Measurements from ENCODE around the gene ATP6V1E1.
"Not testable (repeated sequence)": the region's sequence is repeated elsewhere in the genome, so short reads cannot be mapped to it uniquely, and the experiment has no call there.

The ATP6V1E1 gene

DNA sequence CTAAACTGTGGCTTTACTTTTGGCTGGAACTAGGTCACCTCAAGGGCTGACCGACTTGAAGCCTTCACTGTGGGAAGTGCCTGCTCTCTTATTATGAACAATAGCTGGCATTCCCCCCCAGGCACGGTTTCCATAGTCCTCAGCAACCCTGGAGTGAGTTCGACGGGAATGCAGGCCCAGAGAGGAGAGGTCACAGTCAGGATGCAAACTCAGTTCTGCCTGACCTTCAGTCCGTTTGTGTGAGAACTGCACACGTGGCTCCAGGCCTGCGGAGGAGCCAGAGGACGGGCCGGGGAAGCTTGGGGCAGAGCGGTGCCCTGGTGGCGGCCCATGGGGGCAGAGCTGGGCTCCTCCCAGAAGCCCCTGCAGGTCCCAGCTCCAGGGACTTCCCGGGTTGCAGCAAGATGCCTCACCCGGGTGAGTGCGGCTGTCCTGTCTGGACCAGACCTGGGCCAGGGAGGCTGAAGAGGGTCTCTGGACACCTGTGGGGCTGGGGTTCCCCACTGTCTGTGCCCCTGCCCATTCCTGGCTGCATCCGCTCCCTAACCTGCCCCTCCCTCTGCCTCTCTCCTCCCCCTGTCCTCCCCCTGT is 48.0 kb downstream of the ATP6V1E1 start:
- Histone ChIP-seq H3K27ac (ENCODE audit: low read depth, low read length) (no peak overlapping the region), H3K9me3 (ENCODE audit: low read length) (no peaks in the 10 kb centered on the region), H3K4me3 (ENCODE audit: low read depth in 1 of 2, low read length in 2 of 2) (no peak overlapping the region), H3K4me1 (ENCODE audit: insufficient read depth, low read length) (no peaks in the 10 kb centered on the region), H3K36me3 (ENCODE audit: insufficient read depth, low read length) (no peaks in the 10 kb centered on the region), H3K27me3 (ENCODE audit: control insufficient read depth in 1 of 2, insufficient read depth in 2 of 2, low read length in 2 of 2) (no peaks in the 10 kb centered on the region), H3K9ac (ENCODE audit: low read length) (no peak overlapping the region)

DNA sequence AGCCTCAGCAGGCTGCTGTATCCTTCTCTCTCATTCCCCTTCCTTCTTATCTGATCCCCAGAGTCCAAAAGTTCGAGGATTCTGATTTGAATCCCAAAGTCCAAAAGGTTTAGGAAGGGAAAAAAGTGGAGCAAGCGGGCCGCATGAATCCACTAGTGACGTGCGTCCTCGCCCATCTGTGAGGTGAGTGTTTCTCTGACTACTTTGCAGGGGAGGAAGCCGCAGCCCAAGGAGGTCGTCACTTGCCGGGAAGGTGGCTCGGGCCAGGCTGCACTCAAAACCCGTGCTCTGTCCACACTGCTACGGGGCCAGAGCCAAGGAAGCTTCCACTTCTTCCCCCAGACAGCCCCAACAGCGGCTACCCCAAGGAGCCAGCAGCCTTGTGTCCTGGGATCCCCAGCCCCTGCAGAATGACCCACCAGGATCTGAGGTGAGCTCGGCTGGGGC is 49.0 kb downstream of the ATP6V1E1 start:
- H3K27me3 ChIP-seq (ENCODE audit: control insufficient read depth in 1 of 2, insufficient read depth in 2 of 2, low read length in 2 of 2) = no peaks in the 10 kb centered on the region
- H3K27ac ChIP-seq (ENCODE audit: low read depth, low read length) = no peak overlapping the region
- no peaks in the 10 kb centered on the region for H3K9me3 ChIP-seq (ENCODE audit: low read length)
- no peaks in the 10 kb centered on the region for H3K4me1 ChIP-seq (ENCODE audit: insufficient read depth, low read length)
- no peaks in the 10 kb centered on the region for H3K36me3 ChIP-seq (ENCODE audit: insufficient read depth, low read length)
- H3K4me3 ChIP-seq (ENCODE audit: low read depth in 1 of 2, low read length in 2 of 2) = no peak overlapping the region
- no peak overlapping the region for H3K9ac ChIP-seq (ENCODE audit: low read length)

DNA sequence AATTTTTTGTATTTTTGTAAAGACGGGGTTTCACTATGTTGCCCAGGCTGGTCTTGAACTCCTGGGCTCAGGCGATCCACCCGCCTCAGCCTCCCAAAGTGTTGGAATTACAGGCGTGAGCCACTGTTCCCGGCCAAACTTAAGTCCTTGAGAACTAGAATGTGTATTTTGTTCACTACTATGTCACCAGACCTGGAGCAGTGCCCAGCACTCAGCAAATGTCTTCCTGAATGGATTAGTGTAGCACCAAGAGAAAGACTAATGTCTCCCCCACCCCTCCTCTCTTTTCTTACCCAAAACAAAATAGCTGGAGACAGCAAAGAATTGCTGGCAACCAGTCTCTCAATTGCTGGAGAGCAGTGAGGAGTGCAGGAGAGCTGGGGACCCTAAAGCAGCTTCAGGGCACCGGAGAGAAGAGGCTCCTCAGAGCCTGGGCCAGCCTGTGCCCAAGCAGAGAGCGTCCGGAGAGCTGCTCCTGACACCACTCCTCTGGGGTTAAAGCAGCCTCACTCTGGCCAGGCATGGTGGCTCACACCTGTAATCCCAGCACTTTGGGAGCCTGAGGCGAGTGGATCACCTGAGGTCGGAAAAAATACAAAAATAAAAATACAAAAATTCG is 50.3 kb downstream of the ATP6V1E1 start:
- Histone ChIP-seq H3K9me3 (ENCODE audit: low read length) (no peaks in the 10 kb centered on the region), H3K4me3 (ENCODE audit: low read depth in 1 of 2, low read length in 2 of 2) (no peak overlapping the region), H3K27ac (ENCODE audit: low read depth, low read length) (no peak overlapping the region), H3K4me1 (ENCODE audit: insufficient read depth, low read length) (no peaks in the 10 kb centered on the region), H3K36me3 (ENCODE audit: insufficient read depth, low read length) (no peaks in the 10 kb centered on the region), H3K27me3 (ENCODE audit: control insufficient read depth in 1 of 2, insufficient read depth in 2 of 2, low read length in 2 of 2) (no peaks in the 10 kb centered on the region), H3K9ac (ENCODE audit: low read length) (no peak overlapping the region)

DNA sequence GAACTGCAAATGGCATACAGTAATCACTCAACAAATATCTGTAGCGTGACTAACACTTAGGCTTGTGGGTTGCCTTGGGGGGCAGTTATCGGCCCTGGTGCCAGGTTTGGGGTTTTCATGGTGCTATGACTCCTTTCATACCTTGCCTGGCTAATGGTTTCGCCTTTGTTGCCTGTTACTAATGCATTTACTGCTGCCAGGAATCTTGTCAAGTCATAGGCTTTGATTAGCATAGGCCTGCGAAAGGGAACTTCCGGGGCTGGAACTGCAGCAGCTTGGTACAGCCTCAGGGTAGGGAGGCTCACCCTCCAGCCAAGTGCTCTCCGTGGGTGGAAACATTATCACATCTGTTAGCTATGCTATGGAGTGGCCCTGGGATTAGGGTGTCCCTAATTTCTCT is 52.1 kb downstream of the ATP6V1E1 start:
- no peaks in the 10 kb centered on the region for H3K27me3 ChIP-seq (ENCODE audit: control insufficient read depth in 1 of 2, insufficient read depth in 2 of 2, low read length in 2 of 2)
- H3K4me3 ChIP-seq (ENCODE audit: low read depth in 1 of 2, low read length in 2 of 2) = no peak overlapping the region
- no peak overlapping the region for H3K9ac ChIP-seq (ENCODE audit: low read length)
- no peak overlapping the region for H3K27ac ChIP-seq (ENCODE audit: low read depth, low read length)
- H3K4me1 ChIP-seq (ENCODE audit: insufficient read depth, low read length) = peaks cover 4% of the 10 kb centered on the region
- no peaks in the 10 kb centered on the region for H3K36me3 ChIP-seq (ENCODE audit: insufficient read depth, low read length)
- H3K9me3 ChIP-seq (ENCODE audit: low read length) = no peaks in the 10 kb centered on the region

DNA sequence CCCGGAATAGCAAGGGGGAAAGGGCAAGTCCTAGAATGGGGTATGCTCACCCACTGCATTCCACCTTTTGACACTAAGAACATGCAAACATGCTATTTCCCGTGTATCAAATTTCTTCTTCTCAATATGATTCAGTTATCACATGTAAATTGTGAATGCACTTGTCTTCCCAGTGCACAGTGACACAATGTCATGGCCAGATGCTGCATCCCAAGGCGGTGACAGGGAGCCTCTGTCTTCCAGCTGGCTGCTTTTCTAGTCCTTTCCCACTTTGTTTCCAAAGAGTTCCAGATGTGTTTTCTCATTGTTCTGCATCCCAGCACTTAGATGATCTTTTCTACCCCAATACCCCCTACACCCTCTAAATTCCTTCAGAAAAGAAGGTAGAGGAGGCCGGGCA is 52.9 kb downstream of the ATP6V1E1 start:
- peaks cover 7% of the 10 kb centered on the region for H3K4me1 ChIP-seq (ENCODE audit: insufficient read depth, low read length)
- H3K27ac ChIP-seq (ENCODE audit: low read depth, low read length) = no peak overlapping the region
- H3K4me3 ChIP-seq (ENCODE audit: low read depth in 1 of 2, low read length in 2 of 2) = no peak overlapping the region
- H3K9me3 ChIP-seq (ENCODE audit: low read length) = no peaks in the 10 kb centered on the region
- no peak overlapping the region for H3K9ac ChIP-seq (ENCODE audit: low read length)
- H3K27me3 ChIP-seq (ENCODE audit: control insufficient read depth in 1 of 2, insufficient read depth in 2 of 2, low read length in 2 of 2) = no peaks in the 10 kb centered on the region
- no peaks in the 10 kb centered on the region for H3K36me3 ChIP-seq (ENCODE audit: insufficient read depth, low read length)

DNA sequence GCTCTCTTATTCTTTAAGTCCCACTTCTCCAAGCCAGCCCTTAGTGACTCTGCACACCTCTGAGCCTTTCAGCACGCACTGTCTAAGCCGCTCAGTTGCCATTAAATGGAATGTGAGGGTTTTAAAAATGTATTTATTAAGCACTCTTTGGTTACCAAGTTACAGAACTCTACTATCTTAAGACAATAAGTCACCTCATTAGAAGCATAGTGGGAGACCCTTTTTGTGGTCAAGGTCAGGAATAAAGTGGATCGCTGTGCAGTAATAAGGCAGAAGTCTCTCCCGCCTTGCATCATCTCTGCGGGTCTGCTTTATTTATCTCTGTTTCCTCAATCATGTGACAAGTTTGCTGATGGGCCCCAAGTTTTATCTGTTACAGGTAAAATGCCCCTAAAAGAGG is 53.4 kb downstream of the ATP6V1E1 start:
- Histone ChIP-seq H3K9ac (ENCODE audit: low read length) (no peak overlapping the region), H3K27me3 (ENCODE audit: control insufficient read depth in 1 of 2, insufficient read depth in 2 of 2, low read length in 2 of 2) (no peaks in the 10 kb centered on the region), H3K36me3 (ENCODE audit: insufficient read depth, low read length) (no peaks in the 10 kb centered on the region), H3K27ac (ENCODE audit: low read depth, low read length) (no peak overlapping the region), H3K4me1 (ENCODE audit: insufficient read depth, low read length) (peaks cover 11% of the 10 kb centered on the region), H3K9me3 (ENCODE audit: low read length) (no peaks in the 10 kb centered on the region), H3K4me3 (ENCODE audit: low read depth in 1 of 2, low read length in 2 of 2) (no peak overlapping the region)

DNA sequence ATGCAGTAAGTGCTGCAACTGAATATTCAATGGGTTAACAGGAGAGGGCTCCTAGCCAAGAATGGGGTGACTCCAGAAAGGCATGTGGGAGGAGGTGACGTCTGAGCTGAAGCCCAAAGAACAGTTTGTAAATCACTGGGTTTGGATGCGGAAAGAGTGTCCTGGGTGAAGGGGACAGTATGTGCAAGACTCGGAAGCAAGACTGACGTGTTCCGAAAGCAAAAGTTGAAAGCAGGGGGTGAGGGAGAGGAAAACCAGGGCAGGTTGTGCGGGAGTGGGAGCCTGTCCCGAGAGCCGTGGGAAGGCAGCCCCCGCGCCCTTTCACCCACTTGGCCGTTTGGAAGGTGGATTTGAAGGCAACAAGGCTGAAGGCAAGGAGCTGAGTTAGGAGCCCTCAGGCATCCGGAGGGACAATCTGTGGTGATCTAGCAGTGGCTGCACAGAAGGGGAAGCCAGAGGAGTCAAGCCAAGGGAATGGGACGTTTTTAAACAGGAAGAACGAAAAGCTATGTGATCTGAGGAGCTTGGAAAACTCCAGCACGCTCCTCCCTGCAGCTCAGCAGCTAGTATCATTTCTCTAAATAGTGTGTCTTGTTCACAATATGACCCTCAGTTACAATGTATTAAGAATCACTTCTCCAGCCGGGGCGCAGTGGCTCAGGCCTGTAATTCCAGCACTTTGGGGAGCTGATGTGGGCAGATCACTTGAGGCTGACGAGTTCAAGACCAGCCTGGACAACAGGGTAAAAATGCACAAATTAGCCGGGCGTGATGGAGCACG is 57.5 kb downstream of the ATP6V1E1 start:
- H3K36me3 ChIP-seq (ENCODE audit: insufficient read depth, low read length) = no peaks in the 10 kb centered on the region
- no peaks in the 10 kb centered on the region for H3K9me3 ChIP-seq (ENCODE audit: low read length)
- H3K4me1 ChIP-seq (ENCODE audit: insufficient read depth, low read length) = peaks cover 20% of the 10 kb centered on the region
- no peaks in the 10 kb centered on the region for H3K27me3 ChIP-seq (ENCODE audit: control insufficient read depth in 1 of 2, insufficient read depth in 2 of 2, low read length in 2 of 2)
- peak overlapping the region in 1 of 2 donors; percentile 48 for H3K4me3 ChIP-seq (ENCODE audit: low read depth in 1 of 2, low read length in 2 of 2)
- H3K9ac ChIP-seq (ENCODE audit: low read length) = peak overlapping the region; percentile 5
- peak overlapping the region; percentile 66 for H3K27ac ChIP-seq (ENCODE audit: low read depth, low read length)

DNA sequence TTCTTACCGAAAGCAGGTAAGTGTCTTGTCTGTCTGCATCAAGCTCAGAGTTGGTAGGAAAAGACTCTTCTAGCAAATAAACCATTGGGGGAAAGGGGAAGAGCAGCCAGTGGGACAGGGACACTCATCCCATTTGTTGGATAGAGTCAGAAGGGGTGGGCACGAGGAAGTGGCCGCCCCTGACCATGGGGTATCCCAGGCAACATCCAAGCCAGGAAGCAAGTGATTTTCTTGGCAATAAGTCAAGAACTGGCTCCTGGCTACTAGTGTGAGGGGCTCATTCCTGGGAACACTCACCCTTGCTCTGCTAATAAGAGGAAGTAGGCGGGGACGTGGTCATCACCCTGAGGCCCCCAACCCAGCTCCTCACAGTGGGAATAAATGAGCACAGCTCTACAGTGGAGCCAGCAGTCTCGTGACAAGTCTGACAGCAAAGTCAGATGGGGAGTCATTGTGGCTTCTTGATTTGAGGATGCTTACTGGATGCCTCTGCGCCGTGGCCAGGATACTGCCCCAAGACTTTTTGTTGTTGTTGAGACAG is 58.5 kb downstream of the ATP6V1E1 start:
- no peak overlapping the region for H3K9ac ChIP-seq (ENCODE audit: low read length)
- no peaks in the 10 kb centered on the region for H3K27me3 ChIP-seq (ENCODE audit: control insufficient read depth in 1 of 2, insufficient read depth in 2 of 2, low read length in 2 of 2)
- H3K36me3 ChIP-seq (ENCODE audit: insufficient read depth, low read length) = no peaks in the 10 kb centered on the region
- no peak overlapping the region for H3K4me3 ChIP-seq (ENCODE audit: low read depth in 1 of 2, low read length in 2 of 2)
- peak overlapping the region; percentile 50 for H3K27ac ChIP-seq (ENCODE audit: low read depth, low read length)
- H3K9me3 ChIP-seq (ENCODE audit: low read length) = no peaks in the 10 kb centered on the region
- H3K4me1 ChIP-seq (ENCODE audit: insufficient read depth, low read length) = peaks cover 20% of the 10 kb centered on the region

DNA sequence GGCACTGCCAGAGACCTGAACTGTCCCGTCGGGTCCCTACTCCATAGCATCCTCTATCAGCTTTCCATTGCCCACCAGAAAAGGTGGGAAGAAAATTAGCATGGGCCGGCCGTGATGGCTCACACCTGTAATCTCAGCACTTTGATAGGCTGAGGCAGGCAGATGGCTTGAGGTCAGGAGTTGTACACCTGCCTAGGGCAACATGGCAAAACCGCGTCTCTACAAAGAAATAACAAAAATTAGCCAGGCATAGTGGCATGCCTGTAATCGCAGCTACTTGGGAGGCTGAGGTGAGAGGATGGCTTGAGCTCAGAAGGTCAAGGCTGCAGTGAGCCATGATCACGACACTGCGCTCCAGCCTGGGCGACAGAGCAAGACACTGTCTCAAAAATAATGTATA is 61.8 kb downstream of the ATP6V1E1 start:
- Histone ChIP-seq H3K4me1 (ENCODE audit: insufficient read depth, low read length) (peaks cover 27% of the 10 kb centered on the region), H3K9ac (ENCODE audit: low read length) (no peak overlapping the region), H3K27me3 (ENCODE audit: control insufficient read depth in 1 of 2, insufficient read depth in 2 of 2, low read length in 2 of 2) (no peaks in the 10 kb centered on the region), H3K9me3 (ENCODE audit: low read length) (no peaks in the 10 kb centered on the region), H3K27ac (ENCODE audit: low read depth, low read length) (no peak overlapping the region), H3K36me3 (ENCODE audit: insufficient read depth, low read length) (no peaks in the 10 kb centered on the region), H3K4me3 (ENCODE audit: low read depth in 1 of 2, low read length in 2 of 2) (no peak overlapping the region)

DNA sequence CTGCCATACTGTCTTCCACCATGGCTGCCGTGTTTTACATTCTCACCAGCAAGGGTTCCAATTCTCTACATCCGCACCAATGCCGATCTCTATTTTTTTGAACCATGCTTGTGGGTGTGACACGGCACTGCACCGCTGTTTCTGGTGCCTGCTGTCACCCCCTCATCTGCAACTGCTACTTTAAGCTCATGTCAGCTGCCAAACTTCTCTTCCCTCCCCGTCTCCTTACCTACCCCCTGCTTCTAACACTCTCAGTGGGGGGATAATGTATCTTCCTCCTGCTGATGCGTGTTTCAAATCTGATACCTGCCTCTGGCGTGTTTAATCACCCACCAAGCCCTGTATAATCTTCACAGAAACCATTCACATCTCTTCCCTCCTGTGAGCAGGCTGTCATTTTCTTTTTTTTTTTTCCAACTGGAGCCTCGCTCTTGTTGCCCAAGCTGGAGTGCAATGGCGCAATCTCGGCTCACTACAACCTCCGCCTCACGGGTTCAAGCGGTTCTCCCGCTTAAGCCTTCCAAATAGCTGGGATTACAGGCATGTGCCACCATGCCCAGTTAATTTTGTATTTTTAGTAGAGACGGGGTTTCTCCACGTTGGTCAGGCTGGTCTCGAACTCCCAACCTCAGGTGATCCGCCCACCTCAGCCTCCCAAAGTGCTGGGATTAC is 62.4 kb downstream of the ATP6V1E1 start:
- not testable (repeated sequence) for H3K36me3 ChIP-seq (ENCODE audit: insufficient read depth, low read length); H3K9me3 ChIP-seq (ENCODE audit: low read length); H3K4me3 ChIP-seq (ENCODE audit: low read depth in 1 of 2, low read length in 2 of 2); H3K27ac ChIP-seq (ENCODE audit: low read depth, low read length); H3K9ac ChIP-seq (ENCODE audit: low read length); H3K27me3 ChIP-seq (ENCODE audit: control insufficient read depth in 1 of 2, insufficient read depth in 2 of 2, low read length in 2 of 2)
- peaks cover 21% of the 10 kb centered on the region for H3K4me1 ChIP-seq (ENCODE audit: insufficient read depth, low read length)

DNA sequence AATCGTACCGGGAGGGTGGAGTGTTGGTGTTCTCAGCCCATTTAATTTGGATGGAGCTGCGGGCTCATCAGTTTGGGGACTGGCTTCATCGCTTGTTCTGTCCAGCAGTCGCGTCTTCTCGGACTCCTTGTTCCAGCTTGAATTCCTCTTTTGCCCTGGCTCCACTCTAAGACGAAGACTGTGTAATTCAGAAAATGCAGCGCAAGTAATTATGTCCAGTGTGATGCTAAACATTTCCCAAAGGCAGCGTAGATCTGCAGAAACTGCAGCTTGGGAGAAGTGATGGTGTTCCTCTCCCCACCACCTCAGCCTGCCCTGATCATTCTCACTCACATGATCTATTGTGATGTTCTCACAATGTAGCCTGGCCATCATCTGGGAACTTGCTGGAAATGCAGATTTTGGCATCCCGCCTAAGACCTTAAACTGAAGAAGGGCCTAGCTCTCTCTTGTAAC is 64.6 kb downstream of the ATP6V1E1 start:
- peak overlapping the region; percentile 53 for H3K27ac ChIP-seq (ENCODE audit: low read depth, low read length)

More for the DNA sequence above, 64.6 kb downstream of the ATP6V1E1 start:
- H3K4me1 ChIP-seq (ENCODE audit: insufficient read depth, low read length) = peaks cover 8% of the 10 kb centered on the region
- H3K9me3 ChIP-seq (ENCODE audit: low read length) = no peaks in the 10 kb centered on the region
- H3K27me3 ChIP-seq (ENCODE audit: control insufficient read depth in 1 of 2, insufficient read depth in 2 of 2, low read length in 2 of 2) = no peaks in the 10 kb centered on the region
- H3K9ac ChIP-seq (ENCODE audit: low read length) = no peak overlapping the region
- peak overlapping the region in 1 of 2 donors; percentile 47 for H3K4me3 ChIP-seq (ENCODE audit: low read depth in 1 of 2, low read length in 2 of 2)
- H3K36me3 ChIP-seq (ENCODE audit: insufficient read depth, low read length) = no peaks in the 10 kb centered on the region
